DMS 273 (cell line): ENCODE data around the gene ADAP1.
"Not testable (repeated sequence)": the region's sequence is repeated elsewhere in the genome, so short reads cannot be mapped to it uniquely, and the experiment has no call there.

ENCODE experiments used
- DNase-seq: peaks from one replicate; lab custom pipeline; 2025; ENCODE audit not compliant: unreplicated experiment; lab: John Stamatoyannopoulos, UW

The ADAP1 gene

DNA sequence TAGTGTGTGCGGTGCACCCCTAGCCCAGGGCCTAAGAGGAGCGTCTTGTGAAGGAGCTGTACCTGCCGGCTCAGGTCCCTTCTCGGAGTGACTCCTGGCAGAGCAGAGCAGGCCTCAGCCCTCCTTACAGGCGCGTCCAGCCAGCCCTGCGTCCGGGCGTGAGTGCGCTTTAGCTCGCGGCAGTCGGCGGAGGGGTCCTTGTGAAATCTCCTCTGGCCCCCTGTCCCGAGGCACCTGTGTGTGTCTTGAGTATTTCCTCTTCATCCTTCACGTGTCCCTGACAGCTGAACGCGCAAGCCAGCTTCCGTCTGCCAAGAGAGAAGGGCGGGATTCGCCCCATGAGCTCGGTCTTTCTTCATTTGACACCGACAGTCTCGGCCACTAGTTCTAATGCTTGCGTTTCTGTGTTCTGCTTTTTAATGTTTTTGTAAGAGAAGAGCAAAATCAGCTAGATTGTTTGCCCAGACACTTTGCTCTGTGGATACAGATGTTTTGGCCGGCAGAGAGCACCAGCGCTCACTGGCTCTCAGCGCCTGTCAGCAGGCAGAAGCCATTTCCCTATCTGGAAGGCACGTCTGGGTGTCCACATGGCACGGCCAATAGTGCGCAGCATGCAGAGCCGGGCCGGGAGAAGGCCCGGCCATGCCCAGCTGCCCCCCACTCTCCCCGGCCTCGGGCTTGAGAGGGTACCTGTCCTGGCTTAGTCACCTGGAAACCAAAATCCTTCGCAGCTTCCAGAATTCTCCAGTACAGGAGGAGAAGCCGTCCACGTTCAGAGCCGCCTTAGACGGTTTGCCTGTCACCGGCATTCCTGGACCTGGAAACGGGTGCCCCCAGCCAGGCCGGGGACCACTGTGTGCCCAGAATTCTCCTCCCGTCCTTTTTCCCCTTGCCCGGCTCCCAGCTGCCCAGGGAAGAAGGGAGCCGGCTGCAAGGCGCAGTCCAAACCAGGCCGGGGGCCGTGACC, 71.1 kb downstream of the ADAP1 start:
- no peak for DNase-seq

DNA sequence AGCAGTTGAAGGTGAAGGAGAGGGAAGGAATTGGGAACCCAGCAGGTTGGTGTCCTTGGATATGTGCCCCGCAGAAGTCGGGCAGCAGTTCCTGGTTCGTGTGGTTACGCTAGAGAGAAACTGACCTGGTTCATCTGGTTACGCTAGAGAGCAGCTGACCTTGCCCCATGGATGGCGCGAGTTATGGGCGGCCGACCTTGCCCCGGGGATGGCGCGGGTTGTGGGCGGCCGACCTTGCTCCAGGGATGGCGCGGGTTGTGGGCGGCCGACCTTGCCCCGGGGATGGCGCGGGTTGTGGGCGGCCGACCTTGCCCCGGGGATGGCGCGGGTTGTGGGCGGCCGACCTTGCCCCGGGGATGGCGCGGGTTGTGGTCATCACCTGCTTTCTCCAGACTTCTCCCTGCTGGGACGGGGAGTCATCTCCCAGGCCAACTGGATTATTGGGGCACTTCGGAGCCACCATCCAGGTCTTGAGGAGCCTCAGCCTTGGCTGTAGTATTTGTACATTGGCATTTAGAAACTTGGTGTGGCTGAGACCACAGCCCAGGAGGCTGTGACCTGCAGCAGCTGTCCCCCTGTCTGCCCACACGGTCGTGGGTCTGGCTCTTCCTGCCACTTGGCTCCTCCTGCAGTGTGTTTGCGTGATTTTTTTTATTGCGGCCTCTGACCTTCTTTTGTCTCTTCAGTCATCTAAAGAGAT, 72.0 kb downstream of the ADAP1 start:
- DNase-seq: no peak

DNA sequence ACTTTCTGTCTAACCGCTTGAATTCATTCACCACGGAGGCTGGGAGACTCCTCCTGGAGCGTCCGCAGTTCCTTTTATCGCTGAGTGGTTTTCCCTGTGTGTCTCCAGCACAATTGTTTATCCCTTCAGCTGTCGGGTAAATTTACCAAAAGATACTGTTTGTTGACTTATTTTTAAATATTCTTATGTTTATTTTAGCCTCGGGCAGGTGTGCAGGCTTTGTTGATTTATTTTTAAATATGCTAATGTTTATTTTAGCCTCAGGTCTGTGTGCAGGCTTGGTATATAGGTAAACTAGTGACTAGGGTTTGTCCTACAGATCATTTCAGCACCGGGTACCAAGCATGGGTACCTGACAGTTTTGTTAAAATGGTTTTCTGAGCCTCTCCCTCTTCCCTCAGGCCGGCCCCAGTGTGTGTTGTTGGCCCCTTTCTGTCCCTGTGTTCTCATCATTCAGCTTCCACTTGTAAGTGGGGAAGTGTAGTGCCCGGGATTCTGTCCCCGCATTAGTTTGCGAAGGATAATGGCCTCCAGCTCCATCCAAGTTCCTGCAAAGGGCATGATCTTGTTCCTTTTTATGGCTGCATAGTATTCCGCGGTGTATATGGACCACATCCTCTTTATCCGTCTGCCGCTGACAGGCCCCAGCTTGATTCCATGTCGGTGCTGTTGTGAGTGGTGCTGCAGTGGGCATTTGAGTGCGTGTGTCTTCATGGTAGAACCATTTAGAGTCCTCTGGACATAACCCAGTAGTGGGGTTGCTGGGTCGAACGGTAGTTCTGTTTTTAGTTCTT, 72.8 kb downstream of the ADAP1 start:
- no peak for DNase-seq

DNA sequence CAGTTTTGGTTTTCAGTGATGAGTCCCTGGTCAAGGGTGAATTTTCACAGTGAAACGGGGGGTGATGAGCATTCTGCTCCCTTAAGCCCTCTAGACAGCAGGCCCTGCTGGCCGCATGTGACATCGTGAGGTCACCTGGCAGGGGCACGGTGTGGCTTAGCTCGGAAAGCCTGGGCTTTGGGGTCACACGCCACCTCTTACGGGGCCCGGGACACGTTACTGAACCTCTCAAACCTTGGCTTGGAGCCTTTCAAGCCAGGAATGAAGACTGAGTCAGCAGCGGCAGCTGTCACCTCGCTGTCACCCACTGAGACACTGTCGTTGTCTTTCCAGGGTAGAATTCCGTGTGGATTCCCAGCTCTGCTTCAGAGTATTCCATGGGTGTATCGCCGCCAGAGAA, 74.0 kb downstream of the ADAP1 start:
- DNase-seq: no peak

DNA sequence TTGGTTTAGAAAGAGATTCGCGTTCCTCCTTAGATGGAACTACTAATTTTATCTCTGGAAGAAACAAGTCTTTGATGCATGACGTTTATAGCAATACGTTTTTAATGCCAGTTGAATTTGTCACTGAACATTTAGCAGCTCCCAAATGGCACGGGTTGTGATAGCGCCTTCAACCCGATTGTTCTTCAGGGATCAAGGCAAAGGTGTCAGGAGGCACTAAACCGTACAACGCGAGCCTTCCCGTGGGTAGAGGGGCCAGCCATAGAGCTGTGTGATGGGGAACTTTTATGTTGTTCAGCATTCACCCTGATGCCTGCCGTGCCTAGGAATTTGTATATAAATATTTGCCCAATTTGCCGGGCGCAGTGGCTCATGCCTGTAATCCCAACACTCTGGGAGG, 74.8 kb downstream of the ADAP1 start:
- DNase-seq: no peak

DNA sequence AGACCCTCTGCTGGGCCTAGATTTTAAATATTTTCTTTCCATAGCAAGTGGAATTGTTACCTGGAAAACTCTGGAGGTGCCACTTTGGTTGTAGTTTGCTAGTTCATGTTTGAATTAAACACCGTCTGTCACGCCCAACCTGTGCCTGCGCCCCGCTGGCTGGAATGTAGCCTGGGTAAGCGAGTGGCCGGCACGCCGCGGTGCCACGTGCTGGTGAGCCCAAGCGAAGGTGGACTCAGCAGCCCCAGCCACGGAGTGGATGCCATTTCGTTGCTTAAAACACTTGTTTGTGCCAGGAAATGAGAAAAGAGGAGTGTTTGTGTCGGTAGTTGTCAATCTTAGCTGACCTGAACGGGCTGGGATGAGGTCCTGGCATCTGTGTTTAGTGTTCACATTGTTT, 75.4 kb downstream of the ADAP1 start:
- no peak for DNase-seq

DNA sequence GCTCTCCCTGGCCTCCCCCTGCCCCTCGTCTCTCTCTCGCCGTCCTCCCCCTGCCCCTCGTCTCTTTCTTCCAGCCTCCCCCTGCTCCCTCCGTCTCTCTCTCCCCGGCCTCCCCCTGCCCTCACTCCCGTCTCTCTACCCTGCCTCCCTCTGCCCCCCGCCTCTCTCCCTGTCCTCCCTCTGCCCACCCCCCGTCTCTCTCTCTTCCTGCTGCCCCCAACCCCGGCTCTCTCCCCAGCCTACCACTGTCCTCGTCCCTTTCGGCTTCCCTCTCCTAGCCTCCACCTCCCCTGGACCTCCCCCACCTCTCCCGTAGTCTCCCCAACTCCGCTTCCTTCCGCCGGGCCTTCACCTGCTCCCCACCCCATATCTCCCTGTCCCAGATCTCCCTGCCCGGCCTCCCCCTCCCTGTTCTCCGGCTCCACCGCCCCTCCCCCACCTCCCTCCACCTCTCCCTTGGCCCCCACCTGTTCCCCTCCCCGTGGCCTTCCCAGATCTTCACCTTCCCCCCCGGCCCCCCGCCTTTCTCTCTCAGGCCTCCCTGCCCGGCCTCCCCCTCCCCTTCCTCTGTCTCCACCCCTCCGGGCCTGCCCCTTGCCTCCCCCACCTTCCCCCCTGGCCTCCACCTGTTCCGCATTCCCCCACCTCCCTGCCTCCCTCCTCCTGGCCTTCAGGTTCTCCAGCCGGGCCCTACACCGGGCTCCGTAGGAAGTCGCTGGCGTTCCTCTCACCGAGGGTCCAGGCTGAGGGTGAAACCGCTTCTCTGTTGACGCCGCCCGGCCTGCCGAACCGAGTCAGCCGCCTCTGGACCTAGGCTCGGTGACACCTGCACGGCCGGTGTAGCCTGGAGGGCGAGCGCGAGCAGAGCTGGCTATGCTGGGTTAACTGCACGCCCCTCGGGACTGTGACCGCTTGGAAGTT, 76.9 kb downstream of the ADAP1 start:
- DNase-seq: peak; percentile 63

DNA sequence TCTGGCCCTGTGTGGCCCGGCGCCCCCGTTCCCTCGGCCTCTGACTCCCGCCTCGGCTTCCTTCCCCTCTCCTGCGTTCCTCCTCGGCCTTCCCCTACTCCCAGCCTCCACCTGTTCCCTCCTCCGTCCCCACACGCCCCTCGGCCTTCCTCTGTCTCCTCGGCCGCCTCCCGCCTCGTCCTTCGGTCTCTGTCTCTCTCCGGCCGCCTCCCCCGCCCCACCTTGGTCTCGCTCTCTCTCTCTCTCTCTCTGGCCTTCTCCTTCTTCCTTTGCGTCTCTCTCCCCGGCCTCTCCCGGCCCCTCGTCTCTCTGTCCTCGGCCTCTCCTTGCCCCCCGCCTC, 77.5 kb downstream of the ADAP1 start:
- DNase-seq: peak; percentile 84

DNA sequence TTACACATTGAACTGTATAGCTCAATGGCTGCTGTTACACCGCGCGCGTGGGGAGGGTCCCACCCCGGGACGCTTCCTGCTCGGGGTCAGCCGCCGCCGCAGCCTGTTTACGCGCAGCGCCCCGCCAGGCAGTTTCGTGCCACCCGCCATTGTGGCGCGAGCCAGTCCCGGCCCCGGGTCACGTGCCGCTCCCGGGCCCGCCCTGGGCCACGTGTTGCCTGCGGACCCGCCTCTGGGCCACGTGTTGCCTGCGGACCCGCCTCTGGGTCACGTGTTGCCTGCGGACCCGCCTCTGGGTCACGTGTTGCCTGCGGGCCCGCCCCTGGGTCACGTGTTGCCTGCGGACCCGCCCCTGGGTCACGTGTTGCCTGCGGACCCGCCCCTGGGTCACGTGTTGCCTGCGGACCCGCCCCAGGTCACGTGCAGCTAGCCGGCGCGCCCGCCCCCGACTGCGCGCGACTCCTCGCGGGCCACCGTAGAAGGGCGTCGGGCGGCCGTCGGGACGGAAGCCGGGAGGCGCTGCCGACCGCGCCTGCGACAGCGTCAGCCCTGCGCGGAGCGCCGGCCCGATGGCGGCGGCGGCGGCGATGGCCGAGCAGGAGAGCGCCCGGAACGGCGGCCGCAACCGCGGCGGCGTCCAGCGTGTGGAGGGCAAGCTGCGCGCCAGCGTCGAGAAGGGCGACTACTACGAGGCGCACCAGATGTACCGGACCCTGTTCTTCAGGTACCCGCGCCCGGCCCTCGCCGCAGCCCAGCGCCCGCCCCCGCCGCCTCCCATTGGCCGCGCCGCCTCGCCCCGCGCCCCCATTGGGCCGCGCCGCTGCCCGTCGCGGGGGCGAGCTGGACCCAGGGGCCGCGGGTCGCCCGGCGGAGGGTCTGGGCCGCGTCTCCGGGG, 78.2 kb downstream of the ADAP1 start, which contains the start of gene GET4:
Gene GET4, plus strand, starts transcription at position 478 of the 895 bp plus-strand sequence. Its CDS starts 92 bp downstream, at position 570.
- peak; percentile 100 for DNase-seq

DNA sequence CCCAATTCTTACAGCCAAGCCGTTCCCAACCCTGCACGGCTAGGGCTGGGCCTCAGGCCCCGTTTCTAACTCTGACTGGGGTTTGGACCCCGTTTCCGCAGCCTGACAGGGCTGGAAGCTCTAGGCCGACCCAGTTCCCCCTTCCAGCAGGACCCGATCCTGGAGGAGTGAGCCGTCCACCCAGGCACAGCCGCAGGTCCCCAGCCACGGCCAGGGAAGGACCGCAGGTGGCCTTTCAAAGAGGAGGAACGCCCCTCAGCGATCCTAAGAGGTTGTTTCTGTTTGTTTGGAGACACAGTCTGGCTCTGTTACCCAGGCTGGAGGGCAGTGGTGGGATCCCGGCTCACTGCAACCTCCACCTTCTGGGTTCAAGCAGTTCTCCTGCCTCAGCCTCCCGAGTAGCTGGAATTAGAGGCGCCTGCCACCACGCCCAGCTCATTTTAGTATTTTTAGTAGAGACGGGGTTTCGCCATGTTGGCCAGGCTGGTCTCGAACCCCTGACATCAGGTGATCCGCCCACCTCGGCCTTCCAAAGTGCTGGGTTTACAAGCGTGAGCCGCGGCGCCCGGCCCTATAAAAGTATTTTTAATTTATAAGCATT, 78.9 kb downstream of the ADAP1 start:
- no peak for DNase-seq

DNA sequence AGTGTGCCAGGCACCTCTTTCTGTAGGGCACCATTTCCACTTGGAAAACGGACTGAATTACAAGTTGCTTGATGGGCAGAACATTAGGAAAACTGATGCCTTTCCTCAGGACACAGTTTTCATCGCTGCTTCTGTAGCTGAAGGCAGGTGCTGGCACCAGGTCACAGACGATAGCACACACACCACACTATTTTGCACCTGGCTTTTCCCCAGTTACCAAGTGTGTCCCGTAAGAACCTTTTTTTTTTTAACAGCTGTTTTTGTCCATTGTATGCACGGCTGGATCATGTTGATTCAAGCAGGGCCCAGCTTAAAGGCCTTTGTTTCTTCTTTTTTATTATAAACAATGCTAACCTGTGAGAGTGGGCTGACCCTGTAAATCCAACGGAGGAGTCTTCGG, 79.4 kb downstream of the ADAP1 start:
- no peak for DNase-seq

DNA sequence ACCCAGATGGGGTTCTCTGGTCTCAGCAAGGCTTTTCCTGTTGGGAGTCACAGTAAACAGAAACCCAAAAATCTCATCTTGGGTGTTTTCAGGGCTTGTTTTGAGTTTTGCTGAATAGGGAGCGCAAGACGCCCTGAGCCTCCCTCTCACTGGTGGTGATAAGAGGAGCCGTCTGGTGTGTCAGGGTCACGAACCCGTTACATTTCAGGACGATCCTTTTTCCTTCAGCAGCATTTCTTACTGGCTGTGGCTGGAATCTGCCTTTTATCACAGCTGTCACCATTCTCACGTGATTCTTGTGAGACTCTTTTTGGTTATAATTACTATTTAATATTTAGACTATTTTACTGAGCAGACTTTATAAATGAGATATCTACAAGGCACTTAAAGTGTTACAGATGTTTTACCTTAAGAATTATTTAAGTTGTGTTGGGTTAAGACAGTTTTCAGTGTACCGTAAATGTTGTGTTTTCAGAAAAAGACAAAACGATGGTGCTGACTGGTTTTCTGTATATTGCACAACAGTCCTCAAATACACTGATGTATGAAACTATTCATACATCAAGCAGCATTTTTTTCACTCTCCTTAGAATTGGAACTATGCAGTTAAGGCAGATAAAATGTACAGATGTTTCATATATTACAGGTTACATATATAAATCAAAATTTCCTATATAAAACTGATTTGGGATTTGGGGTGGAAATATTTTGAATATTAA, 80.3 kb downstream of the ADAP1 start:
- DNase-seq: no peak

DNA sequence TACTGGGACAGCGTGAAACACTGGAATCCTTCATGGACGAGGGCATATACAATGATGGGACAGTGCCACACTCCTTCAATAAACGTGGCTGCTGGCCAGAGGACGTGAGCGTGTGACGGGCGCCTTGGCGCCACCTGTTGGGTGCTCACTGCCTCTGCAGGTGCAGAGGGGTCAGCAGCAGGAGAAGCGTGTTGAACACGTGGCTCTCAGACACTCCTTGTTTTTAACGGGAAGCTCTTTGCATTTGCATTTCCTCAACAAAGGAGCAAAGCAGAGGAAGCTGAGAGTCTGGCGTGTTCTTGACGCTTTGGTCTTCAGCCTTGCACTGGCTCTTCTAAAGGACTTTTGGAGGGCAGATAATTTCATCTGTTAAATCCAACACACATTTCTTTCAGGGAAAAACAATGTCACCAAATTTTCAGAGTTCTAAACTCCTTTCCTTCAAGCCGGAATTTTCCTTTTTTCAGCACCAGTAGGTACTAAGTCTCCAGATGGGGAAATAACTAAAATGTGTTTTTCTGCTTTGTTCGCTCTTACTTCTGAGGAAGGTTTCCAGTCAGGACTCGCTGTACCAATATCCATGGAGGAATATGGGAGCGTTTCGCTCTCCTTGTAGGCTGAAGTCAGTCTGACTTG, 81.0 kb downstream of the ADAP1 start:
- DNase-seq: peak; percentile 97

DNA sequence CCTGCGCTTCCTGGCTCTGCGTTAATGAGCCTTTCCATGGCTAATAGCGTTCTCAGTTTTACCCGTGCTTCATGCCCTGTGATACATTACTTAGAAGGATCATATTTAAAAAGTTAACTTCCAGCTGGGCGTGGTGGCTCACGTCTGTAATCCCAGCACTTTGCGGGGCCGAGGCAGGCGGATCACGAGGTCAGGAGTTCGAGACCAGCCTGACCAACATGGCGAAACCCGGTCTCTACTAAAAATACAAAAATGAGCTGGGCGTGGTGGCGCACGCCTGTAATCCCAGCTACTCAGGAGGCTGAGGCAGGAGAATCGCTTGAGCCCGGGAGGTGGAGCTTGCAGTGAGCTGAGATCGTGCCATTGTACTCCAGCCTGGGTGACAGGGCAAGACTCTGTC, 81.8 kb downstream of the ADAP1 start:
- not testable (repeated sequence) for DNase-seq

DNA sequence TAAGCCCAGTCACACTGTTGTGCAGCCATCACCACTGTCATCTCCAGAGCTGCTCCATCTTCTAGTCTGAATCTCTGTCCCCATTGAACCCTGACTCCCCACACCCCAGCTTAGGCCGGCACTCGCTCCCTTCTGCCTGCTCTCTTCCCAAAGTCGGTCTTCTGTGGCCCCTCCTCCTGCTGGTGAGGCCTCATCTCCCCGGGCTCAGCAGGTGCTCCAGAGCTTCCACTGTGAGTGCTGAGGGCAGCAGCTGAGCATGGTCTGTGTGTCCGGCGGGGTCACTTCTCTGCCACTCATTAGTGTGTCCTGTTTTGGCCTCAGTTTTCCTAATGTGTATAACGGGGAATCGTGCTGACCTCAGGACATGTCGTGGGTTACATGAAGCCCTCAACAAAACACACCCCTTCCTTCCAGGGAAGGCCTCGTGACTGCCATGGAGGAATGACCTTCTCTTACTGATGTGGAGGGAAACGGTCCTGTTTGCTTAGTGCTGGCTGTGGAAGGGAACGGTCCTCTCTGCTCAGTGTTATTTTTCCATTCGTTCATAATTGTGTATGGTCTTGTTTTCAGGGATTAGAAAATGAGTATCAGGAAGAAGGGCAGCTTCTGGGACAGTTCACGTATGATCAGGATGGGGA, 82.5 kb downstream of the ADAP1 start:
- no peak for DNase-seq

DNA sequence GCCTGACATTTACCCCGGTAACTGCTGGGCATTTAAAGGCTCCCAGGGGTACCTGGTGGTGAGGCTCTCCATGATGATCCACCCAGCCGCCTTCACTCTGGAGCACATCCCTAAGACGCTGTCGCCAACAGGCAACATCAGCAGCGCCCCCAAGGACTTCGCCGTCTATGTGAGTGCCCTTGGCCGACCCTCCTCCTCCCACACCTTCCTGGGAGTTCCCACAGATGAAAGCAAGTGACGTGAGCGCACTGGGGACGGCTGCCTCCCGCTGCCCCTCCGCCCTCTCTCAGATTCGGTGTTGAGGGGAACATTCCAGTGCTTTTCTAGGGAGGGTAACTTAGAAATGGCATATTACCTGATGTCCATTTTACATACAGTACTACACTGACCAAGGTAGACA, 85.1 kb downstream of the ADAP1 start:
- no peak for DNase-seq

DNA sequence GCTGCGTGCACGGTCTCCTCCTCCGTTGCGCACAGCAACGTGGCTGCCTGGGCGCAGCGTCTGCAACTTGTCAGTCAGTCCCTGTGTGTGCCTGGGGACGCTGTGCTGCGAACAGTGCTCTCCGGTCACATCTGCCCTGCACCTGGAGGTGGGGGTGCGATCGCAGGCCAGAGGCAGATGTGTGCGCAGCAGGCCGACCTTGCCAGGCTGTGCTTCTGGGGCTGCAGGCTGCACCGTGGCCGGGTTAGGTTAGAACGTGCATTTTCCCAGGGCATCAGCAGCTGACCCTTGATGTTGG, 86.3 kb downstream of the ADAP1 start:
- DNase-seq: no peak
